Stimulated activated CD8-positive, alpha-beta memory T cell treated with anti-CD3 and anti-CD28 coated beads, Interleukin-12 subunit alpha, Interleukin-12 subunit beta, amount 100 ng/mL, for 24 hours (primary cell): Measurements from ENCODE around the gene SPATA32.
A peak's percentile ranks its signal among the peaks of the same experiment; 100 is the strongest.

Experiments used
- DNase-seq: peaks from one replicate; pipeline ENCODE4 v3.0.0-alpha.2; 2020; ENCODE audit errors: extremely low read depth

Gene SPATA32

DNA sequence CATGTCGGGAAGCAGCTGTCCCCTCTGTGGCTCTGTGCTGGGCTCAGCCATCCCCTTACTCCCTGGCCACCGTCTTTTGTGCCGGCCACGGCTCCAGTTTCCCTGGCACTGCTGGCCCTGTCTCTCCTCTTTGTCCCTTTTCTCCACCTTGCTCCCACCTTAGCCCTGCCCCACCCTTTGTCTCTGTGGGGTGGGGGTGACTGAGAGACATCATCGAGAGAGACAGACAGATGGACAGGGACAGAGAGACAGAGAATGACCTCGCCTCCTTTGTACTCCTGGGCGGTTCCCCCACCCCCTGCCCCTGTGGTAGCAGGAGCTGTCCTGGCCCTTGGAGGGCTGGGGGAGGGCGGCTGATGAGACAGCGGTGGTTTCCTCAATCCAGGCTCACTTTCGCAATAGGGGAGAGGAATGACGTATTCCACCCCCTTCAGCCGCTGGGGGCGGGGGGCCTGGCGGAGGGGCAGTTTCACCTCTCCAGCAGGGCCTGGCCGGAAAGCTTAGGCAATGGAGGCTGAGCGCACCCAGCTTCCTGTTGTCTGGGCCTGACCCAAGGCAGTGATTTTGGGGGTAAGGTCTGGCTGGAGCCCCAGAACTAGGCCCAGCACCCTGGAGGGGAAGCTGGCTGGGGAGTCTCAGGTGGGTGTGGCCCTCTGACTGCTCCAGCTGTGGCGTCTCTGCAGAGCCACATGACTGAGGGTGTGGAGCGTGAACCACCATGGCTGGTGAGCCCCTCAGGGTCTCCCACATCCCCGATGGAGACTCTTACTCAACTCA lies 32.9 kb downstream of the SPATA32 start:
- DNase-seq: peak; percentile 70

DNA sequence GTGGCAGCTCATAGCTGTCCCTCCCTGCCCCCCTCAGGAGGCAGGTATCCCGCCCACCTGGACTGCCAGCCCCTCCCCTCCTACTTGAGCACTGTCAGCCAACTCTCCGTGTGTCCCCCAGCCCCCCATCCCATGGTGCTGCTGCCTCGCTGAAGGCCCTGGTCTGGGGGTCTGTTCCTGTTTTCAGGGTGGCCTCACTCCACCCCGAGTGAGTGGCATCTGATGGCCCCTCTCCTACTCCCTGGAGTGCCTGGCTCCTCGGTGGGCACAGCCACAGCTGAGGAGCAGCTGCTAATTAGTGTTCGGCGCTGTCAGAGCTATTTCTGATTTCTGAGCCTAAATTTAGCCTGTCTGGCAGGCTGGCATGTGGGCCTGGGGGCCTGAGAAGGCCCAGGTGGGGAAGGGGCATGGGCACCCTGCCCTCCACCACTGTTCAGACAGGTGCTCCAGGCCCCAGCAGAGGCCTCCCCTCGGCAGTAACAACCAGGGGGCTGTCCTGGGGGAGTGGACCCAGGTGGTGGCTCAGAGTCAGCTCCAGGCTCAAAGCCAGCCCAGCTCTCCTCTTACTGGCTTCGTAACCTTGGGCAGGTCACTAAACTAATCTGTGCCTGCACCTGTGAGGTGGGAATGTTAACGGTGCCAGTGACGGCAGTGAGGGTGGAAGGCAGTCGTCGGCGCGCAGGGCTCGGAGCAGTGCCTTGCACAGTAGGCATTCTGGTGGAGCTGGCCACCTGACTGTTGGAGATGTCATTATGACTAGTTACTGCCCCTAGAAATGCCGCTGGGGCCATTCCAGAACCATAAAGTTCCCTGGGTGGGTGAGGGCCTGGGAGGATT lies 33.8 kb downstream of the SPATA32 start:
- no peak for DNase-seq

DNA sequence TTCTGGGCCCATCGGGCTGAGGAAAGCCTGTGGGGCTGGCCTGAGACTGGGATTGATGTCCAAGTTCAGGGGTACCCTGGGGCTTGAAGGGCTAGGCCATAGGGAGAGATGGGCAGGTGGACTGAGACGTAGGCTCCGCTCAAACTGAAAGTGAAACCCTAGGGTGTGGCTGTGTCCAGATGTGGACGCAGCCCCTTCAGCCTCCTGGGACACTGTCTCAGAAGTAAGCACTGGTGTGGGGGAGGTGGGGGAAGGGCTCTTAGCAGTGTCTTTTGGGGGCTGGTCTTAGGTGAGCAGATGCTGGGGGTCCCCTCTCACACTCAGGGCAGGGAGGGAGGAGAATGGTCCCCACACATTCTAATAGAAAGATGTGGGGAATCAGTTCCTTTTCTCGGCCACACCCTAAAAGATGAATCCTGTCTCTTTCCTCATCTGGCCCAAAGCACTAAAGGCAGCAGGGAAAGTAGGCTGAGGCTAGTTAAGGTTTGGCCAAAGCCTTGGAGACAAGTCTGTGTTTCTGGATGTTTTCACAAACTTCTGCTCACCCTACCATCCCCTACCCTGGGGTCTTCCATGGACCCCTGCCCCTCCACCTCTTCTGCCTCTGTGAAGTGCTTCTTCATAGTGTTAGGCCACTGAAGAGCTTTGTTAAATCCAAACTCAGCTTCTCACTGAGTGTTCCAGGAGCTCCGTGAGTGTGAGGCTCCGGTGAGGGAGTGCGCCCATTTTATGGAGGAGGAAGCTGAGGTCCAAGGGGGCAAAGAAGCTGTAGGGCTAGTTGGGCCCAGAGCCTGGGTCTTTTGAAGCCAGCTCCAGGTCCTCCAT lies 34.6 kb downstream of the SPATA32 start:
- no peak for DNase-seq

DNA sequence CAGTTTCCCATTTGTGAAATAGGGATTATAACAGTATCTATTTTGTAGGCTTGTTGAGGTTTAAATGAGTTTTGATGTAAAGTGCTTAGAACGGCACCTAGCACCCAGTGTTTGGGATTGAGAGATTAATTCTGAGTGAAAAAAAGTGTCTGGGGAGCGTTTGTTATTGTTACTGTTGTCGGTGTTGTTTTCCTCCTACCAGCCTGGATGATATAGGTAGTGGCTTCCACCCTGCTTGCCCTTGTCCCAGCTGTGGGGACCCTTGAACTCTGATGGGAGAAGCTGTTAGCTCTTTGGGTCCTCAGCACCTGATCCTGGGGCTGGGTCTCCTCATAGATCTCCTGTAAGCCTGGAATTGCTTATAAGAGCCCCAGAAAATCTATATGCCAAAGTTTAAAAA lies 35.3 kb downstream of the SPATA32 start:
- DNase-seq: no peak

DNA sequence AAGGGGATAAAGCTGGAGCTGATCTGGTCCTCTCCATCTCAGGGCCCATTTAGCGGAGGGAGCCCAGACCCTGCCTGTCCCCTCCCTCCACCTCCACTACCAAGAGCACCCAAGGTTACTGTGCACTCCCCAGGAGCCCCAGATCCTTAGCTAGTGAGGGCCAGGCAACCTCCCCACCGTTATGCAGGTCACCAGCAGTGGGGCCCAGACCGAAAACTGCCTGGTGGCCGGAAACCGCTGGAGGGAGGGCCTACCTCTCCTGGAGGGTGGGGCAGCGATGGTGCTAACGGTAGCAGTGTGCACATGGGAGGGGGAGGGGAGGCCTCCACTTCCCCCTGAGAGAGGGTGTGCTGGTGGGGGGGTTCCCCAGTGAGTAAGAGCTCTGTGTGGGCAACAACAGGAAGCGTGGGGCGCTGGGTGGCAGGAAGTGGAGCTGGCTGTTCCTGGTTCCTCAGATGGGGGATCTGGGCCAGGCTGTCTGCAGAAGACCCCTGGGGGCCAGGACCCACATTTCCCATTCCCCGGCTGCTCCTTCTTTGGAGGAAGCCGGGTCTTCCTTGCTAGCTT lies 35.8 kb downstream of the SPATA32 start:
- peak; percentile 92 for DNase-seq

DNA sequence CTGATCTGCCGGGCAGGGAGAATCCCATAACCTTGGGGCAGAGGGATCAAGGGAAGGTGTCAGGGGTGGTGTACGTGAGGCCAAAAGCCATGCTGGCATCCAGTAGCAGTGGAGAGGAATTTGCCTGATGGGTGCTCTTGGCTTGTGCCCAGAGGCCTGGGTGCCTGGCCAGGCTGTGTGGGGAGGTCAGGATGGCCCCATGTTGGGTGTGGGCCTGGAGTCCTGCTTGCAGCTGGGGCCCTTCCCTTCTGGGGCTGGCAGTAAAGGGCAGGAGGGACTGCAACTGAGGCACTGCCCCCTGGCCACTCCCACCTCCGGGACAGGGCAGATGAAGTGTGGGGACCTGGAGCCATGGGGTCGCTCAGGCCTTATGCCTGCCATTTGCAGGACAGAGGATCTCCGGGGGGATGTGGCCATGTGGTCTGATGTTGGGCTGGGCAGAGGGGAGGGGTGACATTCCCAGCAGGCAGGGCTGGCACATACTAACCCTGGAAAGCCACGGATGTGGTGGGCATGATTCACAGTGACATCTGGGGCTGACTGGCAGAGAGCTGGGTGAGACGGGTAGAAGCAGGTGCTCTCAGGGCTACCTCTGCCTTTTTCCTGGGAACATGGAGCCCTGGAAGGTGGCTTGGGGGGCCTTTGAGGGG lies 36.7 kb downstream of the SPATA32 start:
- no peak for DNase-seq

DNA sequence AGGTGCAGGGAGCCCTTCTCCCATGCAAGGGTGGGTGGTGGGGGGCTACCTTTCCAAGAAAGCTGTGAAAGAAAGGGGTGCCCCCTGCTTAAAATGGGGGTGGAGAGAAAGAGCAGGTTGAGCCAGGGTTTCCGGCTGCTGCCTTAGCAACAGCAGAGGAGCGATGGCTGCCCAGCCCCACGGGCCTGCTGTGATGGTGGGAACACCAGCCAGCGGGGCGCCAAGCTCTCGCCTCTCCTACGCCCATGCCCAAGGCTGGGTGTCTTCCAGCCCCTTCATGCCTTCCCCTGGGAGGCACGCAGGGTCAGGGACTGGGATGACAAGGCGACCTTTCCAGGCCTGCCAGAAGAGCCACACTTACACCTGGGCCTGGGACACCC lies 37.2 kb downstream of the SPATA32 start:
- DNase-seq: no peak

DNA sequence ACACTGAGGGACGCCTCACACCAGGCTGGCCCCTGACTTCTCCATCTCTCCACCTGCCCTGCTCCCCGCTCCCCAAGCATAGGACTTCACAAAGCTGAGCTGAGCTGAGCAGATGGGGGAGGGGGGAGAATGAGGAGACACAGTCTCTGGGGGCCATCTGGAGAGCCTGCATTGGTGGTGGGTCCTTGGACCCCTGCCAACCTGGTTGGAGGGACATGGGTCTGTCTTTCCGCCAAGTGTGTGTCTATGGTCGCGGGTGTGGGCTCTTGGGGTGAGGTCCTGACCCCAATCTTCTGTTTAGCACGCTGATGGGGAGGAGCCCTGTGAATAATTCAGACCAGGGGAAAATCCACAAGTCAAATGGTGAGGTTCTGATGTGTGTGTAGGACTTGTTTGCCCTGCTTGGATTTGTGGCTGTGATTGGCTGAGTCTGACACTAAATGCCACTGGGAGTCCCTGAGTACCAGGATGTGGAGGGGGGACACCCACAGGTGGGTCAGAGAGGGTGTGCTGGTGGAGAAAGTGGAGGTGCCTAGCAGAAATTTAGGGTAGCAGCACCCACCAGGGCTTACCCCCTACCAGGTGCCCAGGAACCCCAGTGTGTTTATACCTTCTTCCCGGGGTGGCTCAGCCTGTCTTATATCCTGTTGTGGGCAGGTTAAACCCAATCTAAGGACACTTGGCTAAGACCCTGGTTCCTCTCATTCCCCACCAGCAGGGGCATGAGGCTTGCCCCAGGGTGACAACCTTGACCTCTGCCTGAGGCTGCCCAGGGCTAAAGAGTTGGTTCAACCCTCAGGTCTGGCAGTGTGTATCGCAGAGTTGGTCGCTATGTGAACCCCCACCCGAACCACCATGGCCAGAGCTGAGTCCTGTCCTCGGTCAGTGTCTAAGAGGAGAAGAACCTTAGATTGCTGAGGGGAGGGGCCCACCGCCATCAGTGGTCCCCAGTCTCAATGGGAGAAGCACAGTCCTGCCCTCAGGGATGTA lies 38.1 kb downstream of the SPATA32 start:
- DNase-seq: no peak

DNA sequence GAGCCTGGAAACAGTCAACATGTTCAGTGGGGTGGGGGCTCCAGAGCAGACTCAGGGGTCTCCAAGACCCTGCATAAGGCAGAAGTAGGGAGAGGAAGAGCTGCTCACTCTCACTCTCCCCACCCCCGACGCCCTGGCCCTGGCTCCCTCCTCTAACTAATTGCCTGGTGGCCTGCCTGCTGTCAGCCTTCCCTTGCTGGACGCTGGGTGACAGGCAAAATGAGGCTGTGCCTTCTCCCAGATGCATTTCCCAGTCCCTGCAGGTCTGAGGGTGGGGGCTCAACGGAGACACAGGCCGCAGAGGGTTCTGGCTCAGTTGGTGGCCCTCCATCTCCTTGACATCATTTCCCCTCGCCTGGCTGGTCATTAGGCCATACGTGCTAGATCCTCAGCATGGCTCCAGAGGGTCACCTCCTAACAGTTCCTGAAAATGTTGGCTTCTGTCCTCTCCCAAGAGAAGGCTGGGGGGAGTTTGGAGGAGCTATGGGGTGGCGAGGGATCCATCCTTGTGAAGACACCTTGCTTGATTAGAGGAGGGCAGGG lies 38.8 kb downstream of the SPATA32 start:
- DNase-seq: no peak

DNA sequence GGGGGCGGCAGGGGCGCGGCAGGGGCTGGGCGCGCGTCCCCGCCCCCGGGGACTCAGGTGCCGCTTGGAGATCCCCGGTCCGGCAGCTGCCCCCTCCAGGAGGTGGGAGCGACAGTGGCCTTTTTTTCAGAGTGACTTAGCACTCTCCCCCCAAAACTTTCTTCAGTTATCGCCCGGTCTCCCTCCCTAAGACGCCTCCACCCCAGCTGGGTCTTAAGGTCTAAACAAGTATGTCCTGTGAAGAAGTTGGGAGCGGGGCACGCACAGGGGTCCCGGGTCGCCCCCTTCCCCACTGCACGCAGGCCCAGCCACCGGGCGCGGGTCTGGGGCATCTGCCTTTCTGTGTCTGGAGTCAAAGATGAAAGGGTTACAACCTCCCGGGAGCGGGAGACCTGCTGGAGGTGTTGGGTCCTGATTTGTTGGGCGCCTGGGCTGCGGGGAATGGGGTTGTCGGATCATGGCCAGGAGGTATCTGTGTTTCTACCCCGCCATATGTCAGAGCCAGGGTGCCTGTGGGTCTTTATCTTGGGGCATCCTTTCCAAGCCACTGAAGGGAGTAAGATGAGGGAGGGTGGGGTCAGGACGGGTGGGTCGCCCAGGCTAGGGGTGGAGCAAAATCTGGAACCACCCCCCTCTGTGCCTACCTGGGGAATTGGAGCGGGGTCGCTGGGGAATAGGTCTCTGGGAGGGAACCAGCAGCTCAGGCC lies 39.5 kb downstream of the SPATA32 start:
- DNase-seq: no peak

DNA sequence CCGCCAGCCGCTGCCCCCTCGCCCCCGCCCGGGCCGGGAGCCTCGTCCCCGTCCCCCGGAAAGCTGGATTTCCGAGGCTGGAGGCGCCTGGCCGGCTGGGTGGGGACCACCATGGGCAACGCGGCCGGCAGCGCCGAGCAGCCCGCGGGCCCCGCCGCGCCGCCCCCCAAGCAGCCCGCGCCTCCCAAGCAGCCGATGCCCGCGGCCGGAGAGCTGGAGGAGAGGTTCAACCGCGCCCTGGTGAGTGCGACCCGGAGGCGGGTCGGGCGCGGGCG lies 39.9 kb downstream of the SPATA32 start:
- no peak for DNase-seq

DNA sequence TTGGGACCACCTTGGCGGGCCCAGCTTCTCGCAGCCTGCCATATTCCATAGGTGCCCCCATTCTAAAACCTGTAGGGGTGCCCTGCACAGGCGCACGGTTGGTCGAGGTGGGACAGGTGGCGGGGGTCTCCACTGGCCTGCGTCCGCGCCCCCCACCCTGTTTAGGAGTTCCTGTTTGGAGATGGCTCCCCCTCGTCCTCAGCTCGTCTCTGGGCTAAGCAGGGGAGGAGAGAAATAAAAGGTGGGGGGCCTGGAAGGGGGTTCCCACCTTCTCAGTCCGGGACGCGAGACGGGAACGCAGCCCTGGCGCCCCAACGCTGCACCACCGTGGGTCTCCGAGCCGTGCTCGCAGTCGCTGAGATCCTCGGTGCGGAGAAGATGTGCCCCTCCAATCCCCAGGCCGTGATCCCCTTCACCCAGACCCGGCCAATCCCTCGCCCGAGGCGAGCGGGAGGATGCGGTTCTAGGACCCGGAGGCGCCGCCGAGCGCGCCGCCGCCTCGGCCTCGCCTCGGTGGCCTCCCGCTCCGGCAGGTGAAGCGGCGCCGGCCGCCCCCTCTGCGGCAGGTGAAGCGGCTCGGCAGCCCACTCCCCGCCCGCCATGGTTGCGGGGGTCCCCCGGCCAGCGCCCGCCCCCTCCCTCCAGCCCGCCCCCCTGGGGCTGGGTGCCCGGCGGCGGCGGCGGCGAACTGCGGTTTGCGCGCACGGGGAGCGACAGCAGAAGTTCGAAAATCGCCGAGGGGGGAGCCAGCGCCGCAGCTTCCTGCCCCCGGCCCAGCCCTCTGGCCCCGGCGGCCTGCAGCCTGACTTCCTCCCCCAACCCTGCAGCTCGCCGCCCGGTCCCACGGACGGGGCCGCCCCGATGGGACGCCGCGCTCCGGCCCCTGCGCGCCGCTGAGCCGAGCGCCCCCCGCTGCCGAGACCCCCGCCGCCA lies 40.5 kb downstream of the SPATA32 start, which contains the start of gene FMNL1:
TSS of gene FMNL1 (plus strand) at position 805 of the 933 bp plus-strand sequence. CDS start 240 bp downstream, outside the sequence.
- DNase-seq: no peak

DNA sequence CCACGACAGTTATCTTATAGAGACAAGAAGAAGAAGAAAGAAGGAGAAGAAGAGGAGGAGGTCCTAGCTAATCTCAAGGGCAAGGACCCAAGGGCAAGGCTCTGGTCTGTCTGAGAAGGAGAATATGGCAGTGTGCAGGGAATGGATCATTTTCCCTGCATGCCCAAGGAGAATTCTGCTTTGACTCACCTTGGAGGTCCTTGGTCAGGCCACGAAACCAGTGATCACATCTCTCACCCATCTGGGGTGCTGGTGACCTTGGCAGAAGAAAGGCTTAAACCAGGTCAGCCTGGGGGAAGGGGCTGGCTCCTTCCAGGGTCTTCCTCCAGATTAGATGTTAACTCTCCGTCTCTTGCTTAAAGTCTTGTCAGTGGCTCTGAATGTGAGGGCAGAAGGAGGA lies 41.8 kb downstream of the SPATA32 start:
- DNase-seq: no peak

DNA sequence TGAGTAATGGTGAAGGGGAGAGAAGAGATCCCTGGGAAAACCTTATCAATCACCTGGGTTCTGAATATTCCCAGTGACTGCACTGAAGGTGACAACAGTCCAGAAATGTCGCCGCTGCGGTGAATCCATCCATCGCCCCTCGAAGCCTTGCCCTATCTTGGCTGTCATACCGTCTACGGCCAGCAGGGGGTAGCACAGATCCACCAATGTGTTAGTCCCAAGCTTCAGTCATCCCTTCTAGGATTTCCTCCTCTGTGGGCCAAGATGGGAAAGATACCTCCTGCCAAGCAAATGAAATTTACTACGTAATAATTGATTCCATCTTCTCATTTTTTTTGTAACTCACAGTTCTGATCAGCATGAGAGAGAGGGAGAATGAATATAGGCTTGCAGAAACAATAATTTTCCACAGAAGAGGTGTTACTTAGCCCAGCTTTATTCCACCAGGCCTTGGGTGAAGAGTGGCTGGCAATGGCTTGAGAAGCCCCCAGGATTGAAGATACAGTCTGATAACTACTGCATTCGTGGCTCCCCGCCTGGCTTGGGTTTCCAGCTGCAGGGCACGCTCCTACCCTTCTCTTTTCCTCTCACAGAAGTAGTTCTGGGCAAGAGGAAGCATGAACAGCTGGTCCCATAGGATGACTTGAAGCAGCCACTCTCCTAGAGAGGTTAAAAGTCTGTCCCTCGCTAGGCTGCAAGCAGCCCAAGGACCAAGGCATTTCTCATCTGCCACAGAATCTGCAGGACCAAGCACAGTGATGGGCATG lies 42.8 kb downstream of the SPATA32 start:
- DNase-seq: no peak
